Measurements from ENCODE around the gene CARD19. TPM values are rescaled to one million over a fixed set of nuclear protein-coding genes. Genes with fewer than 3 reads are reported as not detected.

CARD19 gene
- total RNA-seq, 1 experiment from 2014 or later: 54.5 TPM

GRCh38 chr9:93051680-93052089, 44.3 kb upstream of the CARD19 start:
- Histone ChIP-seq H4K20me1 (ENCODE audit: insufficient read depth) (no peaks in the 10 kb centered on the region), H3K27me3 (ENCODE audit: insufficient read depth, low read length) (no peaks in the 10 kb centered on the region), H3K9ac (ENCODE audit: low read length) (no peak overlapping the region), H3K36me3 (ENCODE audit: control insufficient read depth in 1 of 2, insufficient read depth in 2 of 2, low read length in 2 of 2) (no peaks in the 10 kb centered on the region), H3K4me1 (ENCODE audit: control insufficient read depth in 1 of 2, insufficient read depth in 2 of 2, low read length in 2 of 2) (no peaks in the 10 kb centered on the region), H3K9me3 (ENCODE audit: control insufficient read depth in 1 of 2, insufficient read depth in 1 of 2, low read depth in 1 of 2, low read length in 2 of 2) (no peaks in the 10 kb centered on the region), H3K27ac (ENCODE audit: low read depth, low read length) (no peak overlapping the region), H3K79me2 (ENCODE audit: insufficient read depth, low read length) (no peaks in the 10 kb centered on the region), H3K4me2 (ENCODE audit: low read length) (no peak overlapping the region), H3K4me3 (replicated peaks in 1 of 2; ENCODE audit: low read depth in 1 of 2, low read length in 2 of 2) (no peak overlapping the region), H2AFZ (ENCODE audit: low read depth, low read length, poor library complexity, severe bottlenecking) (no peak overlapping the region), H3K9me2 (ENCODE audit: insufficient read depth) (no peaks in the 10 kb centered on the region)
- no TSS peak for BruUV-seq (replicated peaks)
- ChIA-PET RAD21 (ENCODE audit: low non-redundant PET in 1 of 2, low total read pairs in 2 of 2, uncharacterized antibody in 2 of 2, unreplicated experiment in 2 of 2) (no interaction called here), CTCF (no interaction called here), POLR2A (no interaction called here)
- no peak for TF ChIP-seq MAX (IDR thresholded peaks at IDR 0.05)
- no peak for TF ChIP-seq ELF1 (IDR thresholded peaks at IDR 0.05; ENCODE audit: borderline replicate concordance, low read depth)
- TF ChIP-seq YY1 (IDR thresholded peaks at IDR 0.05; ENCODE audit: extremely low read depth, insufficient replicate concordance, low read depth, low read length): no peak
- TF ChIP-seq EGR1 (IDR thresholded peaks at IDR 0.05; ENCODE audit: low read depth): no peak
- TF ChIP-seq POLR2A (IDR thresholded peaks at IDR 0.05; ENCODE audit: borderline replicate concordance, extremely low read depth, insufficient read depth, insufficient read length): no peak
- no peak for TF ChIP-seq EZH2 (IDR thresholded peaks at IDR 0.05)
- TF ChIP-seq SRF (IDR thresholded peaks at IDR 0.05; ENCODE audit: low read depth): no peak
- TF ChIP-seq ATF3 (IDR thresholded peaks at IDR 0.05): no peak
- TF ChIP-seq TCF7L2 (IDR thresholded peaks at IDR 0.05; ENCODE audit: borderline replicate concordance, extremely low read depth, insufficient read depth, insufficient read length): no peak
- TF ChIP-seq ZFX (IDR thresholded peaks at IDR 0.05): no peak
- TF ChIP-seq SIN3A (IDR thresholded peaks at IDR 0.05; ENCODE audit: low read depth): no peak
- no peak for TF ChIP-seq REST (IDR thresholded peaks at IDR 0.05; ENCODE audit: low read depth)
- no peak for TF ChIP-seq FOSL1 (IDR thresholded peaks at IDR 0.05; ENCODE audit: low read depth)
- TF ChIP-seq CTCF (IDR thresholded peaks at IDR 0.05 in 2 of 3, conservative IDR thresholded peaks at IDR 0.05 in 1 of 3; ENCODE audit: borderline replicate concordance in 1 of 3, insufficient read depth in 1 of 3, low read depth in 2 of 3, low read length in 2 of 3): no peak
- no peak for TF ChIP-seq EZH2phosphoT487 (IDR thresholded peaks at IDR 0.05; ENCODE audit: borderline replicate concordance)
- no peak for TF ChIP-seq SP1 (IDR thresholded peaks at IDR 0.05; ENCODE audit: low read depth)
- no peak for TF ChIP-seq POLR2AphosphoS5 (IDR thresholded peaks at IDR 0.05; ENCODE audit: low read depth, low read length)
- no peak for TF ChIP-seq ZBTB33 (IDR thresholded peaks at IDR 0.05; ENCODE audit: extremely low read depth, insufficient replicate concordance, low read length)
- ATAC-seq (no peak), DNase-seq (ENCODE audit: low read depth, low spot score) (no peak)
- intact Hi-C loops (cut with micrococcal nuclease): no loop called here
